Midbrain (tissue), 1 donor: ENCODE data around the gene SLC29A1.

ENCODE experiments used
- DNase-seq: peaks from one replicate; lab custom pipeline; 2025; lab: John Stamatoyannopoulos, UW

The SLC29A1 gene

GRCh38 chr6:44255105-44255808, 31.9 kb downstream of the SLC29A1 start:
- no peak for DNase-seq

GRCh38 chr6:44255871-44256774, 32.7 kb downstream of the SLC29A1 start:
- no peak for DNase-seq

GRCh38 chr6:44256775-44257024, 33.3 kb downstream of the SLC29A1 start:
- DNase-seq, result no peak

- DNase-seq, result peak; percentile 94
Measured at GRCh38 chr6:44257025-44257752, 33.8 kb downstream of the SLC29A1 start, which contains the start of gene SLC35B2. SLC35B2 (minus strand) TSS chr6:44257528; CDS start chr6:44257410, 118 bp downstream.

GRCh38 chr6:44257753-44258324, 34.4 kb downstream of the SLC29A1 start:
- DNase-seq, result no peak

GRCh38 chr6:44258325-44258863, 35.0 kb downstream of the SLC29A1 start:
- no peak for DNase-seq

GRCh38 chr6:44258921-44259320, 35.5 kb downstream of the SLC29A1 start:
- no peak for DNase-seq

GRCh38 chr6:44260011-44260410, 36.6 kb downstream of the SLC29A1 start:
- no peak for DNase-seq

- DNase-seq, result no peak
Measured at GRCh38 chr6:44260451-44261297, 37.3 kb downstream of the SLC29A1 start.

- DNase-seq, result no peak
Measured at GRCh38 chr6:44261581-44261980, 38.2 kb downstream of the SLC29A1 start.

- DNase-seq, result no peak
Measured at GRCh38 chr6:44262467-44263353, 39.3 kb downstream of the SLC29A1 start.

- no peak for DNase-seq
Measured at GRCh38 chr6:44263354-44264100, 40.1 kb downstream of the SLC29A1 start.

- DNase-seq, result no peak
Measured at GRCh38 chr6:44264154-44265006, 41.0 kb downstream of the SLC29A1 start.

- peak; percentile 88 for DNase-seq
Measured at GRCh38 chr6:44265007-44265721, 41.8 kb downstream of the SLC29A1 start, which contains the start of gene NFKBIE. NFKBIE (minus strand) TSS chr6:44265551; CDS start chr6:44265346, 205 bp downstream.

GRCh38 chr6:44265722-44266233, 42.4 kb downstream of the SLC29A1 start:
- no peak for DNase-seq

- DNase-seq, result no peak
Measured at GRCh38 chr6:44266347-44266746, 43.0 kb downstream of the SLC29A1 start.

- DNase-seq, result no peak
Measured at GRCh38 chr6:44267252-44267651, 43.9 kb downstream of the SLC29A1 start.
